ENCODE measurements around the gene FAM210B. TPM values are rescaled to one million over a fixed set of nuclear protein-coding genes. Genes with fewer than 3 reads are reported as not detected.

FAM210B gene
- total and polyA plus RNA-seq, 2 of the 8 experiments (the other 6 are each of a cell fraction or from before 2014, with no cell fraction given) = 9.4 to 15.0 TPM

- H3K14ac ChIP-seq (ENCODE audit: insufficient read length) = no peak overlapping the region
- no peak overlapping the region for H2AK5ac ChIP-seq (ENCODE audit: low read depth, low read length)
- FAIRE-seq = no peak
- no peak overlapping the region for H3K56ac ChIP-seq (replicated peaks; ENCODE audit: insufficient read length, low read depth, low read length)
- H2BK20ac ChIP-seq (ENCODE audit: low read length) = no peak overlapping the region
- no peak overlapping the region for H3K23ac ChIP-seq (ENCODE audit: insufficient read length)
- H3K4me2 ChIP-seq (ENCODE audit: insufficient read depth in 1 of 2, low read depth in 2 of 2, low read length in 2 of 2) = no peak overlapping the region
- no peaks in the 10 kb centered on the region for H3K4me1 ChIP-seq (replicated peaks in 1 of 4; ENCODE audit: control insufficient read depth in 3 of 4, insufficient read depth in 4 of 4, low read length in 3 of 4)
- no peak overlapping the region for H3K9ac ChIP-seq (replicated peaks in 1 of 4; ENCODE audit: extremely low read depth in 1 of 4, low read depth in 3 of 4, low read length in 3 of 4)
- H2BK15ac ChIP-seq (ENCODE audit: low read length) = no peak overlapping the region
- no peak overlapping the region for H2BK120ac ChIP-seq (replicated peaks; ENCODE audit: low read depth, low read length)
- H3K27ac ChIP-seq (ENCODE audit: low read depth, low read length) = no peak overlapping the region
- TF ChIP-seq USF2 (IDR thresholded peaks at IDR 0.05; ENCODE audit: low read length) (no peak), POLR2AphosphoS5 (IDR thresholded peaks at IDR 0.05; ENCODE audit: low read depth, low read length) (no peak), TEAD4 (IDR thresholded peaks at IDR 0.05; ENCODE audit: low read depth, low read length) (no peak), SAP30 (IDR thresholded peaks at IDR 0.05; ENCODE audit: insufficient read depth, insufficient replicate concordance, low read length) (no peak), ATF2 (IDR thresholded peaks at IDR 0.05; ENCODE audit: low read length) (no peak), NRF1 (IDR thresholded peaks at IDR 0.05; ENCODE audit: low read depth, low read length) (no peak), MAX (IDR thresholded peaks at IDR 0.05) (no peak), SP1 (IDR thresholded peaks at IDR 0.05; ENCODE audit: low read depth, low read length) (no peak), BRCA1 (IDR thresholded peaks at IDR 0.05; ENCODE audit: low read depth, low read length) (no peak), CEBPB (IDR thresholded peaks at IDR 0.05; ENCODE audit: low read depth, low read length) (no peak)
- no peak overlapping the region for H2AFZ ChIP-seq (ENCODE audit: low read length)
- H3K27me3 ChIP-seq (replicated peaks in 1 of 4; ENCODE audit: control insufficient read depth in 3 of 4, extremely low read depth in 1 of 4, insufficient read depth in 3 of 4, low read length in 3 of 4) = no peaks in the 10 kb centered on the region
- ChIA-PET CTCF (ENCODE audit: partially characterized antibody) (no interaction called here), POLR2A (ENCODE audit: partially characterized antibody) (interaction anchor here (1.7 kb wide), 1 partner anchor 15 kb away, joined by 4 read pairs; no protein-coding TSS in a partner anchor)
- peaks cover 2 to 31% (median 19%) of the 10 kb centered on the region in 4 experiments; a peak in 7 of 8 replicates for H3K36me3 ChIP-seq (ENCODE audit: control insufficient read depth in 2 of 4, insufficient read depth in 4 of 4, low read length in 3 of 4)
- no peak overlapping the region for H2BK12ac ChIP-seq (ENCODE audit: low read depth, low read length)
- no peak overlapping the region for H4K91ac ChIP-seq (replicated peaks; ENCODE audit: insufficient read length, low read length)
- H3K79me1 ChIP-seq (ENCODE audit: low read depth, low read length) = no peaks in the 10 kb centered on the region
- no peak overlapping the region for H3K4me3 ChIP-seq (ENCODE audit: extremely low read depth in 1 of 4, insufficient read depth in 2 of 4, low read depth in 3 of 4, low read length in 4 of 4)
- no peak overlapping the region for H2BK5ac ChIP-seq (ENCODE audit: low read depth, low read length)
- H4K8ac ChIP-seq (ENCODE audit: extremely low read depth, insufficient read depth, low read length) = no peak overlapping the region
- H3K18ac ChIP-seq (ENCODE audit: extremely low read depth, low read length) = no peak overlapping the region
- H3K79me2 ChIP-seq (ENCODE audit: control insufficient read depth in 1 of 2, insufficient read depth in 2 of 2, low read length in 2 of 2) = peaks cover 0 to 6% of the 10 kb centered on the region in 2 experiments; a peak in 2 of 4 replicates
- H3K9me3 ChIP-seq (ENCODE audit: insufficient read depth in 2 of 2, low read depth in 1 of 2, low read length in 1 of 2) = no peaks in the 10 kb centered on the region
- H3K4ac ChIP-seq (replicated peaks; ENCODE audit: insufficient read length, low read depth, low read length) = no peak overlapping the region
- H3K23me2 ChIP-seq (ENCODE audit: low read depth, low read length) = no peaks in the 10 kb centered on the region
- WGBS, 2 experiments (ENCODE audit: extremely low coverage in 1 of 2, insufficient coverage in 1 of 2, insufficient read length in 1 of 2, insufficient replicate concordance in 2 of 2, low coverage in 1 of 2, low lambda C conversion rate in 2 of 2, missing lambda C conversion rate in 1 of 2) = 89% methylated on average over 1 of the region's 1 CpG; no CpG with 5 or more reads in 1 of the 2 experiments
- no peak for DNase-seq (ENCODE audit: low read depth in 1 of 2, low spot score in 2 of 2)
- no peak overlapping the region for H4K5ac ChIP-seq (ENCODE audit: insufficient read length, low read depth, low read length)
- H4K20me1 ChIP-seq (replicated peaks in 1 of 2; ENCODE audit: control insufficient read depth in 1 of 2, insufficient read depth in 2 of 2, low read length in 2 of 2) = peaks cover 2 to 5% of the 10 kb centered on the region in 2 experiments
These were observed 51.2 kb downstream of the FAM210B start for GRCh38 chr20:56409956-56410355.

Data from H1 (cell line).